GM06990 (cell line): ENCODE results near the gene ABI3BP.
"Not testable (repeated sequence)": the region's sequence is repeated elsewhere in the genome, so short reads cannot be mapped to it uniquely, and the experiment has no call there.

ENCODE experiments used
- DNase-seq: peaks from one replicate; pipeline ENCODE4 v3.0.0-alpha.2; 2011; ENCODE audit not compliant: insufficient read length; ENCODE audit errors: extremely low read depth
- H3K27me3 ChIP-seq: replicated peaks from 2 replicates; pipeline ENCODE4 v1.6.0; 2011; ENCODE audit warnings: low read length; ENCODE audit not compliant: control insufficient read depth, insufficient read depth
- H3K36me3 ChIP-seq: 2 replicates; pipeline ENCODE4 v1.5.1; 2011; ENCODE audit warnings: low read length; ENCODE audit not compliant: control insufficient read depth, insufficient read depth
- H3K4me3 ChIP-seq: replicated peaks from 2 replicates; pipeline ENCODE4 v1.5.1; 2011; ENCODE audit warnings: low read depth, mild to moderate bottlenecking, control low read depth, low read length
- TF ChIP-seq, protein P1 (sequence below): IDR thresholded peaks from 2 replicates; pipeline ENCODE4 v1.5.1; 2011; ENCODE audit warnings: low read length, control low read depth, mild to moderate bottlenecking, inconsistent platforms; ENCODE audit not compliant: insufficient read depth, poor library complexity, severe bottlenecking

Gene ABI3BP

DNA sequence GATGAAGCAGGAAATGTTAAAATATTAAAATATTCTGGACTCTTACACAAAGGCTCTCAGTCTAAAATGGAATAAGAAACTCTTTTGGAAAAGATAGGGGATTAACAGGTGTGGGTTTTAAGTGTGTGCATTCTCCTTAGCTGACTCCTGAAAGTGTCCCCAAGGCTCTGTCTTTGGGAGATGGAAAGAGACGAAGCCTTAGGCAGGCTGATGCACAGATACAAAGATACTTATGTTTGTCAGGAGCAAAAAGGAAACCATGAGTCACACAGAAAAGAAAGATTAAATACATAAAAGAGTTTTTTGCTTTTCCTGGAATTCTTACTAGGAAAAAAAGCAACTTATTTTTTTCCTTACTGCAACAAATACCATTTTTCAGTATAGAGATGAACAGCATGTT is 23.8 kb upstream of the ABI3BP start:
- no peak overlapping the region for H3K4me3 ChIP-seq
- TF ChIP-seq, protein P1, sequence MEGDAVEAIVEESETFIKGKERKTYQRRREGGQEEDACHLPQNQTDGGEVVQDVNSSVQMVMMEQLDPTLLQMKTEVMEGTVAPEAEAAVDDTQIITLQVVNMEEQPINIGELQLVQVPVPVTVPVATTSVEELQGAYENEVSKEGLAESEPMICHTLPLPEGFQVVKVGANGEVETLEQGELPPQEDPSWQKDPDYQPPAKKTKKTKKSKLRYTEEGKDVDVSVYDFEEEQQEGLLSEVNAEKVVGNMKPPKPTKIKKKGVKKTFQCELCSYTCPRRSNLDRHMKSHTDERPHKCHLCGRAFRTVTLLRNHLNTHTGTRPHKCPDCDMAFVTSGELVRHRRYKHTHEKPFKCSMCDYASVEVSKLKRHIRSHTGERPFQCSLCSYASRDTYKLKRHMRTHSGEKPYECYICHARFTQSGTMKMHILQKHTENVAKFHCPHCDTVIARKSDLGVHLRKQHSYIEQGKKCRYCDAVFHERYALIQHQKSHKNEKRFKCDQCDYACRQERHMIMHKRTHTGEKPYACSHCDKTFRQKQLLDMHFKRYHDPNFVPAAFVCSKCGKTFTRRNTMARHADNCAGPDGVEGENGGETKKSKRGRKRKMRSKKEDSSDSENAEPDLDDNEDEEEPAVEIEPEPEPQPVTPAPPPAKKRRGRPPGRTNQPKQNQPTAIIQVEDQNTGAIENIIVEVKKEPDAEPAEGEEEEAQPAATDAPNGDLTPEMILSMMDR, result no peak
- no peaks in the 10 kb centered on the region for H3K27me3 ChIP-seq
- no peaks in the 10 kb centered on the region for H3K36me3 ChIP-seq
- DNase-seq, result no peak

DNA sequence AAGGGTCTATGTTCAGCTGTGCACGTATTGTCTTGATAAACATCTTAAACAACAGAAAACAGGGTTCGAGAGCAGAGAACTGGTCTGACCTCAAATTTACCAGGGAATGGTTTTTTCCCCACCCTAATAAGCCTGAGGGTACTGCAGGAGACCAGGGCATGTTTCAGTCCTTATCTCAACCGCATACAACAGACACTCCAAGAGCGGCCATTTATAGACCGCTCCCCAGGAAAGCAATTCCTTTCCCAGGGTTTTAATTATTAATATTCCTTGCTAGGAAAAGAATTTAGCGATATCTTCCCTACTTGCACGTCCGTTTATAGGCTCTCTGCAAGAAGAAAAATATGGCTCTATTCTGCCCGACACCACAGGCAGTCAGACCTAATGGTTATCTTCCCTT is 19.1 kb upstream of the ABI3BP start:
- not testable (repeated sequence) for H3K27me3 ChIP-seq, DNase-seq, H3K4me3 ChIP-seq, H3K36me3 ChIP-seq

DNA sequence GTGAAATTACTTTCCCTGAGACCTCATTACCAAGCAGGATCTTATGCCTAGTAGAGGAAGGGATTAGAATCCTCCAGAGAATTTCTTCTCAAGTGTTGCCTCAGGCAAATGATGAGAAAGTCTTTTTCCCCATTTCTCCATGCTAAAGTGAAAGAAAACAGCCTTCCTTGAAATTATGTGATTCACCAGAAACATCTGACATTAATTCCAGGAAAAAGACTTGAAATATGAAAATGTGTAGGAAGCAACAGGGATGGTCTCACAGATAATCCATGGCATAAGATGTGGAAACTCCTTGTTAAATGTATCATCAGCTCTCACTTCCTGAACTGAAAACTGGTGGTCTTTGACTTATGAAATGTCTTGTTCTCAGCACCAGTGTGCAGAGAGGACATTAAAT is 17.9 kb upstream of the ABI3BP start:
- Histone ChIP-seq H3K4me3 (no peak overlapping the region), H3K27me3 (no peaks in the 10 kb centered on the region; the same call in 1 of the 2 replicates), H3K36me3 (no peaks in the 10 kb centered on the region)
- no peak for DNase-seq
- TF ChIP-seq, protein P1, result no peak

DNA sequence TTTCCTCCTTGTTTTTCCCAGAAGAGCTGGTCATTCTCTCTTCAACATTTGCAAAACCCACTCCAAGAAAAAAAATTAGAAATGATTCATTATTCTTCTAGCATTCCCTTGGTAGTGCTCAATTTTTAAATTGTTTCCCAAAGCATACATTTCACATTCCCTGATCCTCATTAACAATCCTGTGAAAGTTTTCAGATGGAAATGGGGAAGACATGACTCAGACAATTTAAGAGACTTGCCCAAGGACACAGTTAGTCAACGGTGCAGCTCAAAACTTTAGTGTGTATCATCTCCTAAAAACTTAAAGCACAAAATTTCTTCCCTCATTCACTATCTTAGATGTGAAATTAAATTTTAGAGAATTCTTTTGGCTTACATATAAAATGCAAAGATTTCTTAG is 17.1 kb upstream of the ABI3BP start:
- TF ChIP-seq, protein P1, result no peak
- no peak for DNase-seq
- Histone ChIP-seq H3K27me3 (no peaks in the 10 kb centered on the region; the same call in 1 of the 2 replicates), H3K4me3 (no peak overlapping the region), H3K36me3 (no peaks in the 10 kb centered on the region)

DNA sequence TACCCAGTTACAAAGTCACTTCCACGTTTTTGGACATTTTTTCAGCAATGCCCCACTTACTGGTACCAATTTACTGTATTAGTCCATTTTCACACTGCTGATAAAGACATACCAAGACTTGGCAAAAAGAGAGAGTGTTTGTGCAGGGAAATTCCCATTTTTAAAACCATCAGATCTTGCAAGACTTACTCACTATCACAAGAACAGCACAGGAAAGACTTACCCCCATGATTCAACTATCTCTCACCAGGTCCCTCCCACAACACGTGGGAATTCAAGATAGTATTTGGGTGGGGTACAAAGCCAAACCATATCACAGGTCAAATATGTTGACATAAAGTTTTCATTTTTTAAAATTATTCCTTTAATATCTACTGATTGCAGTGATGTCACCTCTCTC is 16.2 kb upstream of the ABI3BP start:
- TF ChIP-seq, protein P1, result no peak
- Histone ChIP-seq H3K36me3 (no peaks in the 10 kb centered on the region), H3K4me3 (no peak overlapping the region), H3K27me3 (no peaks in the 10 kb centered on the region; the same call in 1 of the 2 replicates)
- no peak for DNase-seq

DNA sequence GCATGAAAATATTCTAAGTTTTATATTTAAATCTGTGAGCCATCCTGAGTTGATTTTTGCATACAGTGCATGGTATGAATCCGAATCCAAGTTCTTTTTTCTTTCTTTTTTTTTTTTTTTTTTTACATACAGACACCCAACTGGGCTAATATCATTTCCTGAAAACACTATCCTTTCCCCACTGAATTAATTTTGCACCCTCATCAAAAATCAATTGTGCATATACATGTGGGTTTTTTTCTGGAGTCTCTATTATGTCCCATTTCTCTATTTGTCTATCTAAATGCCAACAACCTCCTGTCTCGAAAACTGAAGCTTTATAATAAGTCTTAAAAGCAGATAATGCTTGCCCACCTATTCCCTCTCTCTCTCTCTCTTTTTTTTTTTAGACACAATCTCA is 5.9 kb upstream of the ABI3BP start:
- H3K4me3 ChIP-seq, result no peak overlapping the region
- H3K27me3 ChIP-seq, result no peaks in the 10 kb centered on the region; the same call in 1 of the 2 replicates
- no peaks in the 10 kb centered on the region for H3K36me3 ChIP-seq
- TF ChIP-seq, protein P1, result no peak
- DNase-seq, result no peak
